ENCODE data around the gene HS3ST2. TPM values are rescaled to one million over a fixed set of nuclear protein-coding genes. Genes with fewer than 3 reads are reported as not detected.

HS3ST2 gene
- total RNA-seq, 2 donors from 2014 or later = 0.77 to 2.8 TPM

DNA sequence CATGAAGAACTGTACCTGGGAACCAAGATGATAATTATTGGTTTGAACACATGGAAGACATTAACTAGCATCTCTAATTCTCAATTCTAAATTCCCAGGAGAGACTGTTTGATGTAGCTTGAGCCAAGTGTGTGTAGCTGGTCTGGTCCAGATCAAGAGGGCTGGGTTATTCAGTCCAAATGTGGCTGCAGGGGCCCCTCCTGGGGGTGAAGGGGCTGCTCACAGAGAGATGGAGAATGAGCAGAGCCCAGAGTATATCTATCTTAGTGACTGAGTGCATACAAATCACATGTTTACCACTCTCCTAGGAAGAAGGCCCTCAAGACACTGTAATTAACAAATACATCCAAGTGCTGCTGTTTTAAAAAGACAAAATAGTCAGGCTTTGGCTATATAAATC lies 50.4 kb downstream of the HS3ST2 start:
- no peak for DNase-seq (ENCODE audit: low spot score)
- Histone ChIP-seq H3K27ac (no peak overlapping the region), H3K36me3 (no peaks in the 10 kb centered on the region), H3K27me3 (replicated peaks; ENCODE audit: insufficient read depth) (no peaks in the 10 kb centered on the region), H3K4me1 (replicated peaks) (no peaks in the 10 kb centered on the region), H3K9me3 (no peaks in the 10 kb centered on the region), H3K4me3 (no peak overlapping the region)
- intact Hi-C loops (cut with DNase I) = no loop called here
- no peak for TF ChIP-seq CTCF (IDR thresholded peaks at IDR 0.05)

DNA sequence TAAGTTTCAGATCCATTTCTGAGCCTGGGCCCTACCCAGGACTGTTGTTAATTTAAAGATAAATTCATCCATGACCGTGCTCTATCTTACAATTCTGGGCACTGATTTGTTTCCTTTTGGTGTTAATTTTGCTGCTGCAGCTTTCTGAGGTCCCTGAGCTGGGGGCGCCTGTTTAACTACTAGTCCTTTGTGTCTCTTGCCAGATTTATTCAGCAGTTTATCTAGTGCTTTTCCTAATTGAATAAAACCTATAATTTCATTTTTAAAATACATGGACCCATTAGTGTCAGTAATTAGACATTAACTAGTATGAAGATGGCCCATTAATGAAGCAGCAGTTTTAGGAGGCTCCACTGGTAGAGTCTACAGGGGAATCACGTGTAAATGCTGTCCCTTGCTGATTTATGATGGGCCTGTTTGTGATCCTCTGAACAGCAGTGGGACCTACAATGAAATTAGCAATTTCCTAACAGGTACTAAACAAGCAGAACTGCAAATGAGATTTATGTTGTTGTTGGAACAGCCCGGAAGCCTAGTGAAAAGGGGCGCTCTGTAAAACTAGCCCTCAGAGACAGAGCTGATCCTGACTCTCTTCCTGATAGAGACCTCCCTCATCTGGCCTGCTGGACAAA lies 54.7 kb downstream of the HS3ST2 start:
- Histone ChIP-seq H3K36me3 (no peaks in the 10 kb centered on the region), H3K27ac (no peak overlapping the region), H3K27me3 (replicated peaks; ENCODE audit: insufficient read depth) (no peaks in the 10 kb centered on the region), H3K4me3 (no peak overlapping the region), H3K4me1 (replicated peaks) (no peaks in the 10 kb centered on the region), H3K9me3 (no peaks in the 10 kb centered on the region)
- WGBS = 54% methylated on average over 5 of the region's 5 CpGs
- DNase-seq (ENCODE audit: low spot score) = no peak
- TF ChIP-seq CTCF (IDR thresholded peaks at IDR 0.05) (no peak), POLR2AphosphoS5 (IDR thresholded peaks at IDR 0.05) (no peak), POLR2A (IDR thresholded peaks at IDR 0.05) (no peak)
- intact Hi-C loops (cut with DNase I) = no loop called here

- Histone ChIP-seq H3K27ac (no peak overlapping the region), H3K4me1 (replicated peaks) (no peaks in the 10 kb centered on the region), H3K9me3 (no peaks in the 10 kb centered on the region), H3K36me3 (no peaks in the 10 kb centered on the region), H3K27me3 (replicated peaks; ENCODE audit: insufficient read depth) (no peaks in the 10 kb centered on the region), H3K4me3 (no peak overlapping the region)
- TF ChIP-seq CTCF (IDR thresholded peaks at IDR 0.05) (no peak), POLR2AphosphoS5 (IDR thresholded peaks at IDR 0.05) (no peak)
- WGBS = 74% methylated on average over 4 of the region's 4 CpGs
- intact Hi-C loops (cut with DNase I) = no loop called here
- no peak for DNase-seq (ENCODE audit: low spot score)
Observed at GRCh38 chr16:22871861-22872260, 57.9 kb downstream of the HS3ST2 start.

GRCh38 chr16:22874394-22874793 lies 60.4 kb downstream of the HS3ST2 start:
- no peak overlapping the region for H3K4me3 ChIP-seq
- H3K27ac ChIP-seq = no peak overlapping the region
- no peaks in the 10 kb centered on the region for H3K36me3 ChIP-seq
- TF ChIP-seq POLR2AphosphoS5 (IDR thresholded peaks at IDR 0.05) (no peak), POLR2A (IDR thresholded peaks at IDR 0.05) (no peak), CTCF (IDR thresholded peaks at IDR 0.05) (no peak)
- WGBS = 89% methylated on average over 4 of the region's 4 CpGs
- intact Hi-C loops (cut with DNase I) = no loop called here
- H3K27me3 ChIP-seq (replicated peaks; ENCODE audit: insufficient read depth) = no peaks in the 10 kb centered on the region
- no peaks in the 10 kb centered on the region for H3K4me1 ChIP-seq (replicated peaks)
- no peak for DNase-seq (ENCODE audit: low spot score)
- no peaks in the 10 kb centered on the region for H3K9me3 ChIP-seq

DNA sequence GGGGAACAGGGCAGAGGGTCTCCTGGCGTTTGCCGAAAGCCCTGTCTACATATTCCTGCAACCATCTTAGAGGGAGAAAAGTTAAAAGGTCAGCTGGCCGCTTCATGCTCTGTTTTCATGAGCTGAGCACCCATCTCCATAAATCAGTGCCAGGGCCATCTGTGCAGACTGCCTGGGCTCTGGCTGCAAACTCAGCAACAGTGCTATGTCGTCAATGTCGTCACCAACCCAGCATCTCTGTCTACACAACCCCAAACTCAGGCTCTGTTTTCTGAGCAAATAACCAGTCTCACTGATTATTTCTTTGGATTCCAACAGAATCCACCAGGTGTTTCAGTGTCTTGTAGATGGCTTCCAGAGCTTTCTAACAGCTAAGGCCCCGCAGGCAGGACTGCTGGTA lies 65.0 kb downstream of the HS3ST2 start:
- H3K4me3 ChIP-seq = no peak overlapping the region
- no peaks in the 10 kb centered on the region for H3K36me3 ChIP-seq
- no peak for DNase-seq (ENCODE audit: low spot score)
- no peaks in the 10 kb centered on the region for H3K9me3 ChIP-seq
- intact Hi-C loops (cut with DNase I) = no loop called here
- H3K4me1 ChIP-seq (replicated peaks) = no peaks in the 10 kb centered on the region
- no peak for TF ChIP-seq POLR2A (IDR thresholded peaks at IDR 0.05)
- TF ChIP-seq POLR2AphosphoS5 (IDR thresholded peaks at IDR 0.05) = no peak
- TF ChIP-seq CTCF (IDR thresholded peaks at IDR 0.05) = no peak
- H3K27ac ChIP-seq = no peak overlapping the region
- H3K27me3 ChIP-seq (replicated peaks; ENCODE audit: insufficient read depth) = no peaks in the 10 kb centered on the region
- WGBS = 76% methylated on average over 6 of the region's 6 CpGs
